ENCODE results near the gene NECTIN4. TPM values are rescaled to one million over a fixed set of nuclear protein-coding genes. Genes with fewer than 3 reads are reported as not detected.

Gene NECTIN4
- total and polyA plus RNA-seq, 10 of the 15 experiments (the other 5 are each of a cell fraction or from before 2014, with no cell fraction given), result 2.8 to 8.7 (median 3.7) TPM

GRCh38 chr1:161071886-161072371, 17.4 kb downstream of the NECTIN4 start (continued):
- TF ChIP-seq ZBTB33 (IDR thresholded peaks at IDR 0.05) (no peak), RAD21 (IDR thresholded peaks at IDR 0.05; ENCODE audit: insufficient read depth, low read depth, low read length) (peak; percentile 78), HCFC1 (IDR thresholded peaks at IDR 0.05; ENCODE audit: low read length) (no peak), BMI1 (IDR thresholded peaks at IDR 0.05; ENCODE audit: borderline replicate concordance) (no peak), SMC3 (IDR thresholded peaks at IDR 0.05; ENCODE audit: borderline replicate concordance, low read length) (peak; percentile 82; the same call in 1 of the 2 replicates), IKZF1 (conservative IDR thresholded peaks at IDR 0.05) (0 out of 2 replicates have a peak, but pooled peaks have one; percentile 12), YY1 (IDR thresholded peaks at IDR 0.05; ENCODE audit: low read depth, low read length) (peak; percentile 74), PML (IDR thresholded peaks at IDR 0.05; ENCODE audit: low read length) (no peak), TAF1 (IDR thresholded peaks at IDR 0.05; ENCODE audit: borderline replicate concordance, low read depth, low read length) (no peak), IRF5 (IDR thresholded peaks at IDR 0.05; ENCODE audit: borderline replicate concordance) (no peak), ZBTB11 (CRISPR knock-in tag; IDR thresholded peaks at IDR 0.05) (no peak), ELK1 (IDR thresholded peaks at IDR 0.05; ENCODE audit: low read depth, low read length) (no peak), NR2C1 (IDR thresholded peaks at IDR 0.05) (no peak), ZNF274 (IDR thresholded peaks at IDR 0.05; ENCODE audit: insufficient read depth, insufficient read length) (no peak), KDM1A (IDR thresholded peaks at IDR 0.05; ENCODE audit: borderline replicate concordance) (no peak), CREM (IDR thresholded peaks at IDR 0.05; ENCODE audit: low read depth) (no peak), RELB (IDR thresholded peaks at IDR 0.05; ENCODE audit: low read depth) (no peak), SREBF1 (IDR thresholded peaks at IDR 0.05; ENCODE audit: low read length) (no peak), GABPA (IDR thresholded peaks at IDR 0.05; ENCODE audit: low read depth) (no peak), RELA (IDR thresholded peaks at IDR 0.05; ENCODE audit: borderline replicate concordance, partially characterized antibody) (no peak), ZNF207 (IDR thresholded peaks at IDR 0.05; ENCODE audit: borderline replicate concordance) (no peak), HDGF (IDR thresholded peaks at IDR 0.05) (no peak), BHLHE40 (IDR thresholded peaks at IDR 0.05; ENCODE audit: borderline replicate concordance in 1 of 2, low read depth in 2 of 2, low read length in 1 of 2) (no peak)

All from GM12878 (cell line).